IPS-NIHi7 (cell line): Measurements from ENCODE around the gene FEM1B.
"Not testable (repeated sequence)": the region's sequence is repeated elsewhere in the genome, so short reads cannot be mapped to it uniquely, and the experiment has no call there.

ENCODE experiments used
- DNase-seq: peaks from one replicate; pipeline ENCODE4 v3.0.0; 2012; ENCODE audit warnings: mixed read lengths; ENCODE audit errors: extremely low spot score

The FEM1B gene

DNA sequence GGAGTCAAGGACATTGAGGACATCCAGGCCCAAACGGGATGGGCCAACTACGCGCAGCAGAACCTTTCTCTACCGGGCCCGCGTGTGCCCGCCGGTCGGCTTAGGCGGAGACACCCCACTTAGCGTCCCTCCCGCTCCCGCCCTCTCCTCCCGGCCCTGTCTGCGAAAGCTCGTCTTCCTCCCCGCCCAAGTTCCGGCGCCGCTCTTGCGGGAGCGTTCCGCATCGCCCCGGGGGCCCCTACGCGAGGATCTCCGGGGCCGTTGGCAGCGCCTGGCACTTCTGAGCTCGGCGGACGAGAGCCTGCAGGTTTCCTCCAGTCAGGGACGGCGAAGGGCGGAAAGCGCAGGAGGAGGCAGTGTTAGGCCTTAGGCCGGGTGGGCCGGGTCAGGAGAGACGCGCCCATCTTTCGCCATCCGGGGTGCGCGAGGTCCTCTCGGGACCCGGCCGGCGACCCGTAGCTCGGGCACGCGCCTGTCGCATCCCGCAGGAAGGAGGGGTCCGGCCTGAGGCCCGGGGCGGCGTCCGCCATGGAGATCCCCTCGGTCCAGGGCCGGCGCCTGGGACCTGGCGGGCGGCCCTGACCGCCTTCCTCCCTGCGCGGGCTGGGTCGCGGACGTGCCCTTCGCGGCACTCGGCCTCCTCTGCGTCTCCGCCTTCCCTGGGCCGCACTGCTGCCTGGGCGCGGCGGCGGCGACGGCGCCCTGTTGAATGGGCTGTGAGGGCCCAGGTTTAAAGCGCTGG, at the start of gene FEM1B:
Gene FEM1B, plus strand, starts transcription at position 143 of the 742 bp plus-strand sequence. CDS start 673 bp downstream, outside the sequence.
- DNase-seq = peak; percentile 87

DNA sequence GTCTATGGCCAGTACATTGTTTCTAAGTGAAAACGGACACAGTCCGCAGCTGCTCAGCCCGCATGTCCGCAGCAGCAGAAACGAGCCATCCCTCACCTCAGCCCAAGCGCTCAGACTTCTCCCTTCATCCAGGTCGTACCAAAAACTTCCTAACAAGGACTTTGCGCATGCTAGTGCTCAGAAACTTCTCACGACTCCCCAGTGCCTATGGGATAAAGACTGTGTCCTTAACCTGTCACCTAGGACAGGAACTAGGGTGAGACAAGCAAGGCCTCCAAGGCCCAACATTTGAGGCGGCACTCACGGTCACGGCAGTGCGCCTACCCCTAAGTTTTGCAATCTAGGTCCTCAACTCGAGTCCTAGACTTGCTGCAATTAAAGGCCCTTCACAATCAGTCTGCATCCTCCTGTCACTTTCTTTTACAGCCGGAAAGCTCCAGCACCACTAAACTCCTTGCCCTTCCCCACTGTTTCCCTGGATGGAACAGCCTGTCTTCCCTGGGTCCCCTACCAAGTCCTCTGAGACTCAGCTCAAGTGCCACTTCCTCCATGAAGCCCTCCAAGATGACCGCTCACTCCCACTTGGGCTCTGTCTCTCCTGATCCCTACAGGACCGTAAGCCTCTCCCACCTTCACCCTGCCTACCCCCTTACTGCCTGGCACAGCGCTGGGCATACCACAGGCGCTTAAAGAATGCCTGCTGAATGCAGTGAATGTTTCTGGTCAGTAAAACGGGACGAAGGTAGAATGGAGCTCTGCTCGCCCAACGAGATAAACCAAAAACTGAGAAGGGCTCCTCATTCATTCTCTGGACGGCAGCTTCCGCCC, 49.2 kb upstream of the FEM1B start:
- no peak for DNase-seq

DNA sequence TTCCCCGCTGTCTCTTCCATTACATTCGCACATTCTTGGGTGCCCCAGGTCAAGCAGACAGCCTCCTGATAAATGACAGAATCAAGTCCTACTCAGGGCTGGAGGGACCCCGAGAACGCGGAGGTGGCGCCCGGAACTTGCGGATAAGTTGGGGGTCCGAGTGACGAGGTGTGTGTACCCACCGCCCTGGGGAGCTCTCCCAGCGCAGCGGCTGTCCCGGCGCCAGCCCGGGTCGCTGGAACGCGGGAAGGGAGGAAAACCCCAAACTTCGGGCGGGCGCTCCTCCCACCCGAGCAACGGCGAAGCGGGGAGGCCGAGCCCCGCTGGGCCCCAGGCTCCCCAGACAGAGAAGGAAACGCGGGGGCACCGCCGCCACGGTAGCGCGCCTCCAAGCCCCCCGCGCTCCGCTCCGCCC, 48.6 kb upstream of the FEM1B start:
- DNase-seq = no peak

DNA sequence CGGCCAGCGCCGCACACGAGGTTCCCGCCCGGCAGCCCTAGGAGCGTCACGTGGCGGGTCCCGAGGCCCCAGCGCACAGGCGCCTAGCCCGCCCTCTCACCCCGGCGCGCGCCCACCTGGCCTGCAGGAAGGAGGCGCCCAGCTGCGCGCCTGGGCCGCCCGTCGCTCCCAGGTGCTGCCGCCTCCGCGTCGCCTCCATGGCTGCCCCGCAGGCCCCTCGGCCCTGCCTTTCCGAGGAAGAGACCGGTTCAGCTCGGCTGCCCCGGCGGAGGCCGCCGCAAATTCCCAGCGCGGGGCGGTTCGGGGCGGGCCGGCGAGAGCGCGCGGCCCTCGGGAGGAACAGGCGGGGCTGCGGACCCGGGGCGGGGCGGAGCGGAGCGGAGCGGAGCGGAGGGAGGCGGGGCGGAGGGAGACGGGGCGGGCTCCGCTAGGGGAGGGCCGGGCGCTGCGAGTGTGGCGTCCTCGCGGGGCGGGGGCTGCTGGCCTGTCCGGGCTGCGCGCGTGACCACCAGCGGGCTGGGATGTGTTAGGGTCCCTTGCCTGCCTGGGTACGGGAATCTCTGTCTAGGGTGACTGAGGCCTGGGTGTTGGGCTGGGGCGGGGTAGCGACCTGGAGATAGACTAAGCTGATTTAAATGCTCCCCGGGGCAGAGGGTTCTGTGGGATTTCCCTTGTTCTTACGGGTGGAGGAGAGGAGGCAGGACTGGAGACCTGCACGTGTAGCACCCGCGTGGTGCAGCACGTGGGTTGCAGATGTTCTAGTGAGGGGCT, 48.0 kb upstream of the FEM1B start, which contains the start of gene CLN6:
Gene CLN6, minus strand, starts transcription at position 343 of the 771 bp plus-strand sequence. Its CDS starts 144 bp downstream, at position 199.
- DNase-seq = peak; percentile 95

DNA sequence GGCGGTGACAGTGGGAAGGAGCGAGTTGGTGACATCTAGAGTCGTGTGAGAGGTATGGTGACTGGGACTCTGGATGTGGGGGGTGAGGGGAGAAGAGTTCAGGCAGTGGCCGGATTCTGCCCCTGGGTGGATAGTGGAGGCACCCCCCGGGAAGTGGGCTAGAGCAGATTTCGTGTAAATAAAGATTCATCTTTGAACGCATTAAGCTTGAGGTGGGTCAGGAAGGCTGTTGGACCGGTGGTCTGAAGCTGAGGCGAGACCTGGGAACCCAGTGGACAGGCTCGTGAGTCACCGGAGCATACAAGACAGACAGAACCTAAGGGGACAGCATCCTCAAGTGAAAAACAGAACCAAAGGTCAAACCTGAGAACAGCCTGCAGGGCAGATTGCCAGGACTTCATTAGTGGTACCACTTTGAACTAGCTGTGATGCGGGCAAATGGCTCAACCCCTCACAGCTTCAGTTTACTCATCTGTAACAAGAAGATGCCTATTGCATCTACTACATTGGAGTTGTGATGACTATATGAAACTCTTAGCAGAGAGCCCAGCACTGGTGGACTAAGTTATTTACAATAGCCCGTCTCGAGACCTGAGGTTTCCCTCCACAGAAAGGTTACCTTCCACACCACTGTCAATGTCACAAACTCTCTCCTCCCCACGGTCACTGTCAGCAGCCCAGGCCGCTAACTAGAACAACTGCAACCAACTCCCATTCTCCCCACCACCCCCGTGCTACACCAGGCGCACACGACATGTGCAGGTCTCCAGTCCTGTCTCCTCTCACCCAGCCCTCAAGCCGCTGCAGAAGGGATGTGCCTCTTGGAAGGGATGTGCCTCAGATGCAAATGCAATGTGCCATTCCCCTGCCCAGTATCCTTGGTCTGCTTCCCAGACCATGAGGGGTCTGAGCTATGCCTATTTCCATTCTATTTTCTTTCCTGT, 47.1 kb upstream of the FEM1B start:
- DNase-seq = no peak

DNA sequence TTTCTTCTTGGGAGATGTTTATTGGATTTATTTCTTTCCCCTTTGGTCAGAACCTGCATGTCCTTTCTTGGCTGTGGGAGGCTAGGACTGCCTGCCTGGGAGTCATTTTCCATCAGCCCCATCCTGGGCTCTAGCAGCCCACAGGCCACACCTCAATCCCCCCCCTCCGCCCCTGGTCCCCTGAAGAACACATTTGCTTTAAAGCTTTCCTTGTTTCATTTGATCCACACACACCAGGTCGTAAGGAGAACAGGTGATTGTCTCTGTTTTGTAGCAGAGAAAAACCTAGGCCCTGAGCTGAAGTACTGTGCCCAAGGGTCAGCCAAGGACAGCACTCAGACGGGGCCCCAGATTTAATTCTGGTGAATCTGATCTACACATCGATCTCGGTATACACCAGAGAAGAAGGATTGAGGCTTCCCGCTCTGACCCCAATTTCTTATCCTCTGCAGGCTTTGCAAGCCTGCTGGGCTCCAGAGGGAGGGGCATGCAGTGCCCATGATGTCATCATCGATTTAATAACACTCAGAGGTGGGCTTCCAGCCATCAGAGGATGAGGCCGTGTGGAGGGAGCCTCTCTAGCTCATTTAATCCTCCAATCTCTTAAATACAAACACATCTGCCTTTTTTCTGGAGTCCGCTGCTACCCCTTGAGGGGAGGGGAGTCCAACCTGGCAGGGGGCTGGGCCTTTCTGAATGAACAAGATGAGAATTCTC, 46.3 kb upstream of the FEM1B start:
- no peak for DNase-seq

DNA sequence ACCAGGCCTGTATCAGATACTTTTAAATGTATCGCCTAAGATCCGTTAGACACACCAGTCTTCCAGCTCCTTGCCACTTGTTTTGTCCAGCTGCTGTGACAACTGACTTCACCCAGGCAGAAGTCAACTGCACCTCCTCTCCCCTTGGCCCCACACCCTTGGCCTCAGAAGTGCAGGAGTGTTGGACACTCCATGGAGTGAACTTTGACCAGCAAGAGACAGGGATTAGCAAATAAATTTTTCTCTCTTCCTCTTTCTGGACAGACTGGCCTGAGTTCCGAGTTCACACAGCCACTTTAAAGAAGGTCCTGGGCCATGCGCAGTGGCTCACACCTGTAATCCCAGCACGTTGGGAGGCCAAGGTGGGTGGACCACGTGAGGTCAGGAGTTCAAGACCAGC, 45.1 kb upstream of the FEM1B start:
- no peak for DNase-seq

DNA sequence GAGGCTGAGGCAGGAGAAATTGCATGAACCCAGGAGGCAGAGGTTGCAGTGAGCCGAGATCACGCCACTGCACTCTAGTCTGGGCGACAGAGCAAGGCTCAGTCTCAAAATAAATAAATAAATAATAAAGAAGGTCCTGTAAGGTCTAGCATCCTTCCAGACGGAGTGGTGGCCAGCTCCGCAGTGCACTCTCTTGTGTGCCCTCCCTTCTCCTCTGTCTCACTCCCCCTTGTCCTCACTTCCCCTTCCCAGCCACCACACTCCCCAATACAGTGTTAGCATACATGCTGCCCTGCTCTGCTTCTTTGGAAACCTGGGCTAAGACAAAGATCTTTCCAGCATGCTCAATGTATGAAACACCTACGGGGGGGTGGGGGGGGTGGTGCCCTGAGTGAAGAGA, 44.6 kb upstream of the FEM1B start:
- DNase-seq = no peak

DNA sequence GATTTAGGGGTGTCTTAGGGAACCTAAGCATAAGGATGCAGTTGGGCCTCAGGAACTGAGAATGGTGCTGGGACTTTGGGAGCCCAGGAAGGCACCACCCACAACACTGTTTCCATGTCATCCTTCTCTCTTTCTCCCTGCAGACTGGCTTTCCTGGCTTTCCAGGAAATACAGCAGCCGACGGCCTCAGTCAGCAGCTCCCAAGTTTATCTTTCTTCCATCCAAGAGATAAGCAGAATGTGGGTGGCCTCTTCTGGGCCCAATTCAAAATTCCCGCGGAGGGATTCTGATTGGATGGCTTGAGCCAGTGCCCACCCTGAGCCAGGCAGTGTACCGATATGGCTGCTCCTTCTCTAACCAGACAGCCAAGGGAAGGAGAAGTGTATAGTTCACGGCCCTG, 43.5 kb upstream of the FEM1B start:
- no peak for DNase-seq

DNA sequence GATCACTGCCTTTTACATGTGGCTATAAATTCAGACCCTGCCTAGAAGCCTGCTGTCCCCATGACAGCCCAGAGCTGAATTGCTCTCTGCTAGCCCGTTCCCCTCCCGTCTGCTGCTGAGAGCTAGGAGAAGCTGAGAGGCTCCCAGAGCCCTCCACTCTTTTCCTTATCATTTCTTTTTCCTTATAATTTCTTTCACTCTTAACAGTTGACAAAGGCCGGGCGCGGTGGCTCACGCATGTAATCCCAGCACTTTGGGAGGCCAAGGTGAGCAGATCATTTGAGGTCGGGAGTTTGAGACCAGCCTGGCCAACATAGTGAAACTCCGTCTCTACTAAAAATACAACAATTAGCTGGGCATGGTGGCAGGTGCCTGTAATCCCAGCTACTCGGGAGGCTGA, 43.0 kb upstream of the FEM1B start:
- DNase-seq = not testable (repeated sequence)

DNA sequence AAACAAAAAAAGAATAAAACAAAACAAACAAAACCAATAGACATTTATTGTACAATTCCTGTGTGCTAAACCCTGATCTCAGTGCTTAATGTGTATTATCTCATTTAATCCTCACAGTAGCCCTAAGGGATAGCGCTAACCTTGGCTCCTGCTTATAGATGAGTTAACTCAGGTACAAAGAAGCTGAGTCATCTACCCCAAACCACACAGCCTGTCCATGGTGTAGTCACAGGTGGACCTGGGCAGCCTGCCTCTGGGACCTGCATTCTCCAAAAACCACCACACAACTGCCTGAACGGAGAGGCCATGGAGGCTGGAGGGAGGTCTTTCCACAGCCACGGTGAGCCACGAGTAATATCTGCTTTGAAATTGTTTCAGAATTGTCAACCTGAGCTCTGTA, 42.5 kb upstream of the FEM1B start:
- DNase-seq = no peak

DNA sequence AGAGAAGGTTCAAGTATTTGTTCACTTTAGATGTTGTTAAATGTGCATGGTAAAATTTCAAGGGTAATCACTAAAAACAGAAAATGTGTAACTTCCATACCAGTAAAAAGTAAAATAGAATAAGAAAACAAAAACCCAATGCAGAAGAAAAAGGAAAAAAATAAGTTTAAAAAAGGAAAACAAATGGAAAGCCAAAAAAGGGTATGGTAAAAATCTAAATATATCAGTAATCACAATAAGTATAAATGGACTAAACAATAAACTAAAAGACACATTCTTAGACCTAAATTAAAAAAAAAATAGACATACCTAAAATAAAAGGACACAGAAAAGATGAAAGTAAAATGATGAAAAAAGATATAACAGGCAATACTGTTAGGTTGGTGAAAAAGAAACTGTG, 38.5 kb upstream of the FEM1B start:
- no peak for DNase-seq

DNA sequence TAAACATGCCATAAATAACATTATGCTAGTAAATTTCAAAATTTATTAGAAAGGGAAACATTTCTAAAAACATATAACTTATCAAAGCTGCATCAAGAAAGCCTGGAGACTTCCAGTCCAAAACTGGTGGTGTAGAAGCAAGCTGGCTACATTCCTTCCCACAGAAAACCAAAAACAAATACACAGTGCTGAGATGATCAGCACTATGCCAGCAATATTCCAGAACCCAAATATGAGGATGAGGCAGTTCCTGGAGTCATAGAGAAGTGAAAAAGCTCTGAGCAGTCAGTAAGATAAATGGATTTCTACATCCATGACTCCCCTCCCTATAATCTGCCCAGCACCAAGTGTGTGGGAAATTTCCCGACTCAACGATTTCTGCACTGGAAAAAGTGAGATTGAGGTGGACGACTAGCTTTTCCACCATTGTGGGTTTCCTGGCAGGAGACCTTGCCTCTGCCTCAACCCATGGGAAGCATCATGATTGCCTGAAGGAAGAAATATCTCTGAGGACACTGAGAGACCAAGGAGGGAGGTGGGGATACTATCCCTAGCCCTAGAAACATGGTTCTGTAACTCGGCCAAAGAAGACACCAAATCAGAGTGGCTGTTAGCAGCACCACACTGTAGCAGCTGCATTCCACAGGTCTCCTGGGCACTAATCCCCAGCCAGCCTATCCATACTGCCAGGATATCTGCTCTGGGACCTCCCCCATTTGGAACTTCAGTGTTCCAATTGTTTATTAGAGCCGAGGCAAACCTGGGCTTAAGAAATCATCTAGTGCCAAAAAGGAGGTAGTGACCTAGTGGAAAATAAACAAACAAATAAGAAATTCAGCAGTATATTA, 36.2 kb upstream of the FEM1B start:
- no peak for DNase-seq

DNA sequence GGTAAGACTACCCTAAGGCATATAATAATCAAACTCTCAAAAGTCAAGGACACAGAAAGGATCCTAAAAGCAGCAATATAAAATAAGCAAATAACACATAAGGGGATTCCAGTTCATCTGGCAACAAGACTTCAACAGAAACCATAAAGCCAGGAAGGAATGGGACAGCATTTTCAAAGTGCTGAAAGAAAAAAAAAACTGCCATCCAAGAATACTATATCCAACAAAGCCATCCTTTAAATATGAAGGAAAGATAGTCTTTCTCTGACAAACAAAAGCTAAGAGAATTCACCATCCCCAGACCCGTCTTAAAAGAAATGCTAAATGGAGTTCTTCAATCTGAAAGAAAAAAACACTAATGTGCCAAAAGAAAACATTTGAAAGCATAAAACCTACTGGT, 33.3 kb upstream of the FEM1B start:
- no peak for DNase-seq

DNA sequence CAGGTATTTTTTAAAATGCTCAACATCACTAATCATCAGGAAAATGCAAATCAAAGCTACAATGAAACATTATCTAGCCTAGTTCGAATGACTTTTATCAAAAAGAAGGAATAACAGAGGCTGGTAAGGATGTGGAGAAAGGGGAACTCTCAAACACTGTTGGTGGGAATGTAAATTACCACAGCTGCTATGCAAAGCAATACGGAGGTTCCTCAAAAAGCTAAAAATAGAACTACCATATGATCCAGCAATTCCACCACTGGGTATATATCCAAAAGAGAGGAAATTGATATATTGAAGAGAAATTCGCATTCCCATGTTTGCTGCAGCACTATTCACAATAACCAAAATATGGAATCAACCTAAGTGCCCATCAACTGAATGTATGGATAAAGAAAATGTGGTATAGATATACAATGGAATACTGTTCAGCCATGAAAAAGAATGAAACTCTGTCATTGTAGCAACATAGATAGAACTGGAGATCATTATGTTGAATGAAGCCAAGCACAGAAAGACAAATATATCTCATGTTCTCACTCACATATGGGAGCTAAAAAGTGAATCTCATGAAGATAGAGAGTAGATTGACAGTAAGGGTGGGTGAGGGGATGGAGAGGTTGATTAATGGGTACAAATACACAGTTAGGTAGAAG, 28.4 kb upstream of the FEM1B start:
- no peak for DNase-seq

DNA sequence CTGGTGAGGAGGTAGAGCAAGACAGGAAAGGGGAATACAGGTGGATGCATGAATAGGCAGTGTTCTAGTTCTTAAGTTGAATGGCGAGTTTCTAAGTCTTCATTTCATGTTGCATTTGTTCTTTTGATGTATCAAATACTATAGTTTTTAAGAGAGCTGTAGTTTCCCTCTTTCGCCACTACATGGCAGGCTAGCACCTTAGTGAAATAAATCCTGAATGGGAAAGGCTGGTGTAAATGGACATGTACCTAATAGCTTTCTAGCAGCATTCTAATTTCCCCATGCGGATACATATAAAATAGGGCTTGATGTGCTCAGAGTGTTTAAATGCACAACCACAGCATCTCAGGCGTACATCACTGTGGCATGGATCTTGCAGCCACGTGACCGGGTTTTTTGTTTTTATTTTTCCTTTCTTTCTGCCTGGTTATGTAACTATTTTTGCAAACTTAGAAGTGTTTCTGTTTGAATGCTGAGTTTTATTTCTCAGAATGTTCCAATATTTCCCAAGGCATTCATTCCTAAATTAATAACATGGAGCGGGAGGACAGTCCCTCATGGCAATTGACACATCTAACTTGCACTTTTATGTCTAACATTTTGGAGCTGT, 24.5 kb upstream of the FEM1B start:
- DNase-seq = peak; percentile 52

DNA sequence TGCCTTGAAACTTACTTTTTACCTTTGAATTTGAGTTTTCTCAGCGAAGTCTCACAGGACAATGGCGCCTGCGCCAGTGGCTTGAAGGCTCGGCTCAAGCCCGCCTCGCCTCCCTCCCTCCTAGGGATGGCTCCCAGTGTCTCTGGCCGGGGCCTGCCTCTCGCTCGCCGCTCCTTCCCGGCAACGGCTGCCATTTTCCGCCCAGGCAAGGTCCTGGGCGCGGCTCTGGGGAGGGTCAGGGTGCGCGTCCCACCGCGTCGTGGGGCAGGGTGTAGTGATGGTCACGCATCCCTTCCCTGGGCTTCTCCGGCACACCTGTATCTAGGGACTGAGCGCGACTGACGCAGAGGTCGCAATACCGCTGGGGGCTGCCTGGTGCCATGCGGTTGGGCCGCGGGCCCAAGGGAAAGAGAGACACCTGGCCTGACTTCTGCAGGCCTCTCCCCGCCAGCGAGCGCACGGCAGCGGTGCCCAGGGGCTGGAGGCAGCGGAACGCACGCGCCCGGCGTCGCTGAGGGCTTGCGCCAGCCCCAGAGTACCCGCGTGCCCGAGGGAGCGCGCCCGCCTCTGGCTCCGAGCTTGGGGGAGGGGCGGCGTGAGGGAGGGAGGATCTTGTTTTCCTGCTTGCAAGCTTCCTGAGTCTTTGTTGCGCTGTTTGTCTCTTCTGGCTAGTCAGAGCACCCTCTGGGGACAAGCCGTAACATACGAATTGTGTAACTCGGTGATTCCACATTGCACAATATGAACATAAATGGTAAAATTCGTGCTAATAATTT, 20.7 kb upstream of the FEM1B start:
- peak; percentile 84 for DNase-seq

DNA sequence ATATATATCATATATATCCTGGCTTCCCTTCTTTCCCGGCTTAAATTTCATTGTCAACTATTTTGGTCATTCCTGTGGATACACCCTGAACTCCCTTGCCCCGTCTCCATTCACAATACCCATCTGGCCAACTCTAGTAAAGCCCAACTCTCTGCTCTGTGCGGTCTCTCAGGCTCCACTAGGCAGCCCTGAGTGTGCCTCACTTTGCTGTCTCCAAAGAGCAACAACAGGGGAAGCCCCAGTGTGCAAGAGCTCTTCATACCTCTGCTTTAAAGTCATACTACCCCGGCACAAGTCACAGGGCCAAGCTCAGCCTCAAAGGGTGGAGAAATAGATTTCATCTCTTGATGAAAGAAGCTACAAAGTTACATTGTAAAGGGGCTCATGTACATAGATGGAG, 18.9 kb upstream of the FEM1B start:
- no peak for DNase-seq
